Measurements from ENCODE around the gene ECHDC3. TPM values are rescaled to one million over a fixed set of nuclear protein-coding genes. Genes with fewer than 3 reads are reported as not detected.

Gene ECHDC3
- total and polyA plus RNA-seq, 2 of the 13 experiments (the other 11 are each of a cell fraction or from before 2014, with no cell fraction given), result not detected

DNA sequence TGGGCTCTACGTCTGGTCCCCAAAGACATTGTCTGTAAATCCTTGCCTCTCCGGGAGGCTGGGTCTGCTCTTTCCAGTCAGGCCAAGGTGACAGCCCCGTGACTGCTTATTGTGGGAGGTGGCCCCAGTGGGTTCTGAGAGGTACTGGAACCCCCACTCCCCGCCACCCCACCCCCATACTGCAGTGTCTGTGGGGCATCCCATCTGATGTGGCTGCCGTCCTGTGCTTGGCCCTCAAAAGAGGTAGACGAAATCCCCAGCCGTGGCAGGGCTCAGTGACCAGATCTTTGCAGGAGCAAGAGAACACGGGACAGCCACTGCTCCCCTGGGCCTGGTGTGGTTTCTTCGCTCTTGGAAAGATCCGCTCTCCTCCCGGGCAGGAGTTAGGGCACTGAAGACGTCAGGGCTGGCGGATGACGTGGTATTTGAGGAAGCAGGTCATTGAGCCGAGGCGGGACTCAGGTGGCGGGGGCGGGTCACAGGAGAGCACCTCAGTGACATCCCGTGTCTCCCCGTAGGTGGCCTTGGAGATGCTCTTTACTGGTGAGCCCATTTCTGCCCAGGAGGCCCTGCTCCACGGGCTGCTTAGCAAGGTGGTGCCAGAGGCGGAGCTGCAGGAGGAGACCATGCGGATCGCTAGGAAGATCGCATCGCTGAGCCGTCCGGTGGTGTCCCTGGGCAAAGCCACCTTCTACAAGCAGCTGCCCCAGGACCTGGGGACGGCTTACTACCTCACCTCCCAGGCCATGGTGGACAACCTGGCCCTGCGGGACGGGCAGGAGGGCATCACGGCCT lies 20.7 kb downstream of the ECHDC3 start:
- no TSS peak for BruUV-seq (replicated peaks)
- Histone ChIP-seq H3K36me3 (replicated peaks in 1 of 2; ENCODE audit: control insufficient read depth in 1 of 2, insufficient read depth in 2 of 2, low read length in 2 of 2) (no peaks in the 10 kb centered on the region), H2AFZ (ENCODE audit: low read length) (no peak overlapping the region), H4K20me1 (ENCODE audit: insufficient read depth, low read length) (no peaks in the 10 kb centered on the region), H3K4me2 (ENCODE audit: low read depth, low read length) (no peak overlapping the region), H3K9ac (ENCODE audit: insufficient read depth, low read depth, low read length) (no peak overlapping the region), H3K9me3 (ENCODE audit: low read length) (no peaks in the 10 kb centered on the region), H3K79me2 (ENCODE audit: insufficient read depth, low read length) (no peaks in the 10 kb centered on the region), H3K27ac (ENCODE audit: extremely low read length, insufficient read depth, low read length) (no peak overlapping the region), H3K27me3 (ENCODE audit: control insufficient read depth in 1 of 2, insufficient read depth in 2 of 2, low read length in 2 of 2) (peaks cover 7 to 49% of the 10 kb centered on the region in 2 experiments; a peak in 4 of 5 replicates), H3K4me1 (ENCODE audit: insufficient read depth, low read length) (peaks cover 42% of the 10 kb centered on the region), H3K4me3 (replicated peaks in 1 of 3; ENCODE audit: insufficient read depth in 1 of 3, low read depth in 2 of 3, low read length in 3 of 3) (no peak overlapping the region)
- in situ Hi-C loops (cut with HindIII; ENCODE audit: extremely low pct_ligation_motif_present, low pct_unique_long_range_greater_than_20kb), result no loop called here
- POLR2A ChIA-PET, result no interaction called here
- no peak for ATAC-seq
- no peak for FAIRE-seq
- CTCF ChIA-PET (ENCODE audit: low intra/inter-chr PET ratio, low total read pairs), result no interaction called here
- no peak for DNase-seq (ENCODE audit: low spot score)
- 0 out of 2 replicates have a peak, but pooled peaks have one; percentile 21 for TF ChIP-seq CREB1 (IDR thresholded peaks at IDR 0.05)
- TF ChIP-seq CREB1 (CRISPR knock-in tag; IDR thresholded peaks at IDR 0.05), result no peak
- TF ChIP-seq ZNF749 (CRISPR knock-in tag; IDR thresholded peaks at IDR 0.05; ENCODE audit: borderline replicate concordance), result no peak
- WGBS (ENCODE audit: low lambda C conversion rate), result 61% methylated on average over 11 of the region's 32 CpGs
- intact Hi-C loops (cut with micrococcal nuclease; ENCODE audit: unreplicated experiment), result no loop called here

DNA sequence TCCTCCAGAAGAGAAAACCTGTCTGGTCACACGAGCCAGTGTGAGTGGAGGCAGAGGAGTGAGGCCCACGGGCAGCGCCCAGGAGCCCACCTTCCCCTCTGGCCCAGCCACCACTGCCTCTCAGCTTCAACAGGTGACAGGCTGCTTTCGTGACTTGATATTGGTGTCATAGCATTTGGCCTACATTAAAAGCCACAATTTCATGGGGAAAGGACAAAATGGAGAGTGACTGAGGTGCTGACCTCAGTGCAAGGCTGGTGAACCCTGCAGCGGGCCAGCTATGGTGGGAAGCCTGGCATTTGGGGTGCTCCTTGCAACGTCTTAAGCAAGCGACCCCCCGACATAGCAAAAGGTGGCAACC lies 21.3 kb downstream of the ECHDC3 start:
- Histone ChIP-seq H3K4me3 (replicated peaks in 1 of 3; ENCODE audit: insufficient read depth in 1 of 3, low read depth in 2 of 3, low read length in 3 of 3) (no peak overlapping the region), H3K27me3 (ENCODE audit: control insufficient read depth in 1 of 2, insufficient read depth in 2 of 2, low read length in 2 of 2) (peaks cover 7 to 49% of the 10 kb centered on the region in 2 experiments; a peak in 4 of 5 replicates), H2AFZ (ENCODE audit: low read length) (no peak overlapping the region), H3K79me2 (ENCODE audit: insufficient read depth, low read length) (no peaks in the 10 kb centered on the region), H4K20me1 (ENCODE audit: insufficient read depth, low read length) (no peaks in the 10 kb centered on the region), H3K9me3 (ENCODE audit: low read length) (no peaks in the 10 kb centered on the region), H3K4me1 (ENCODE audit: insufficient read depth, low read length) (peaks cover 36% of the 10 kb centered on the region), H3K9ac (ENCODE audit: insufficient read depth, low read depth, low read length) (no peak overlapping the region), H3K27ac (ENCODE audit: extremely low read length, insufficient read depth, low read length) (no peak overlapping the region), H3K36me3 (replicated peaks in 1 of 2; ENCODE audit: control insufficient read depth in 1 of 2, insufficient read depth in 2 of 2, low read length in 2 of 2) (no peaks in the 10 kb centered on the region), H3K4me2 (ENCODE audit: low read depth, low read length) (no peak overlapping the region)
- CTCF ChIA-PET (ENCODE audit: low intra/inter-chr PET ratio, low total read pairs), result no interaction called here
- ATAC-seq, result no peak
- POLR2A ChIA-PET, result no interaction called here
- 14% methylated on average over 5 of the region's 8 CpGs for WGBS (ENCODE audit: low lambda C conversion rate)
- DNase-seq (ENCODE audit: low spot score), result no peak
- in situ Hi-C loops (cut with HindIII; ENCODE audit: extremely low pct_ligation_motif_present, low pct_unique_long_range_greater_than_20kb) (no loop called here), intact Hi-C loops (cut with micrococcal nuclease; ENCODE audit: unreplicated experiment) (no loop called here)
- FAIRE-seq, result no peak
- BruUV-seq (replicated peaks), result no TSS peak
- TF ChIP-seq ELF4 (CRISPR knock-in tag; IDR thresholded peaks at IDR 0.05; ENCODE audit: borderline replicate concordance) (no peak), MYNN (CRISPR knock-in tag; IDR thresholded peaks at IDR 0.05; ENCODE audit: low read depth) (no peak), BORCS8-MEF2B (CRISPR knock-in tag; IDR thresholded peaks at IDR 0.05) (no peak), U2AF1 (optimal IDR thresholded peaks at IDR 0.05; ENCODE audit: low read depth, low read length) (no peak), TBX3 (IDR thresholded peaks at IDR 0.05; ENCODE audit: borderline replicate concordance) (no peak), SMAD1 (CRISPR knock-in tag; IDR thresholded peaks at IDR 0.05; ENCODE audit: borderline replicate concordance, low read depth) (no peak)
- TF ChIP-seq, protein P1, sequence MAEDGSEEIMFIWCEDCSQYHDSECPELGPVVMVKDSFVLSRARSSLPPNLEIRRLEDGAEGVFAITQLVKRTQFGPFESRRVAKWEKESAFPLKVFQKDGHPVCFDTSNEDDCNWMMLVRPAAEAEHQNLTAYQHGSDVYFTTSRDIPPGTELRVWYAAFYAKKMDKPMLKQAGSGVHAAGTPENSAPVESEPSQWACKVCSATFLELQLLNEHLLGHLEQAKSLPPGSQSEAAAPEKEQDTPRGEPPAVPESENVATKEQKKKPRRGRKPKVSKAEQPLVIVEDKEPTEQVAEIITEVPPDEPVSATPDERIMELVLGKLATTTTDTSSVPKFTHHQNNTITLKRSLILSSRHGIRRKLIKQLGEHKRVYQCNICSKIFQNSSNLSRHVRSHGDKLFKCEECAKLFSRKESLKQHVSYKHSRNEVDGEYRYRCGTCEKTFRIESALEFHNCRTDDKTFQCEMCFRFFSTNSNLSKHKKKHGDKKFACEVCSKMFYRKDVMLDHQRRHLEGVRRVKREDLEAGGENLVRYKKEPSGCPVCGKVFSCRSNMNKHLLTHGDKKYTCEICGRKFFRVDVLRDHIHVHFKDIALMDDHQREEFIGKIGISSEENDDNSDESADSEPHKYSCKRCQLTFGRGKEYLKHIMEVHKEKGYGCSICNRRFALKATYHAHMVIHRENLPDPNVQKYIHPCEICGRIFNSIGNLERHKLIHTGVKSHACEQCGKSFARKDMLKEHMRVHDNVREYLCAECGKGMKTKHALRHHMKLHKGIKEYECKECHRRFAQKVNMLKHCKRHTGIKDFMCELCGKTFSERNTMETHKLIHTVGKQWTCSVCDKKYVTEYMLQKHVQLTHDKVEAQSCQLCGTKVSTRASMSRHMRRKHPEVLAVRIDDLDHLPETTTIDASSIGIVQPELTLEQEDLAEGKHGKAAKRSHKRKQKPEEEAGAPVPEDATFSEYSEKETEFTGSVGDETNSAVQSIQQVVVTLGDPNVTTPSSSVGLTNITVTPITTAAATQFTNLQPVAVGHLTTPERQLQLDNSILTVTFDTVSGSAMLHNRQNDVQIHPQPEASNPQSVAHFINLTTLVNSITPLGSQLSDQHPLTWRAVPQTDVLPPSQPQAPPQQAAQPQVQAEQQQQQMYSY (CRISPR knock-in tag; IDR thresholded peaks at IDR 0.05), result no peak

Data from HepG2 (cell line).